ENCODE measurements around the gene MCM5.
"Not testable (repeated sequence)": the region's sequence is repeated elsewhere in the genome, so short reads cannot be mapped to it uniquely, and the experiment has no call there.

Gene MCM5

GRCh38 chr22:35399678-35400500, at the start of gene MCM5:
TSS of gene MCM5 (plus strand) at chr22:35400140. CDS start at chr22:35400439, 299 bp downstream.
- peak; percentile 99 for DNase-seq

- DNase-seq = peak; percentile 96
Measured at GRCh38 chr22:35350539-35351503, 49.1 kb upstream of the MCM5 start.

- DNase-seq = no peak
Measured at GRCh38 chr22:35352214-35353111, 47.5 kb upstream of the MCM5 start.

- no peak for DNase-seq
Measured at GRCh38 chr22:35353318-35353717, 46.6 kb upstream of the MCM5 start.

- no peak for DNase-seq
Measured at GRCh38 chr22:35354068-35354467, 45.9 kb upstream of the MCM5 start.

GRCh38 chr22:35357883-35358621, 41.9 kb upstream of the MCM5 start:
- no peak for DNase-seq

GRCh38 chr22:35359380-35360065, 40.4 kb upstream of the MCM5 start:
- DNase-seq = no peak

GRCh38 chr22:35361001-35361558, 38.9 kb upstream of the MCM5 start:
- no peak for DNase-seq

- DNase-seq = no peak
Measured at GRCh38 chr22:35363566-35364086, 36.3 kb upstream of the MCM5 start.

- DNase-seq = not testable (repeated sequence)
Measured at GRCh38 chr22:35364230-35364629, 35.7 kb upstream of the MCM5 start.

- DNase-seq = no peak
Measured at GRCh38 chr22:35367331-35367886, 32.5 kb upstream of the MCM5 start.

- DNase-seq = no peak
Measured at GRCh38 chr22:35368386-35368785, 31.6 kb upstream of the MCM5 start.

- DNase-seq = no peak
Measured at GRCh38 chr22:35369996-35370395, 29.9 kb upstream of the MCM5 start.

GRCh38 chr22:35373781-35374180, 26.2 kb upstream of the MCM5 start:
- DNase-seq = no peak

GRCh38 chr22:35375031-35375430, 24.9 kb upstream of the MCM5 start:
- no peak for DNase-seq

- DNase-seq = no peak
Measured at GRCh38 chr22:35375526-35375925, 24.4 kb upstream of the MCM5 start.

- peak; percentile 94 for DNase-seq
Measured at GRCh38 chr22:35376728-35377472, 23.0 kb upstream of the MCM5 start.

- no peak for DNase-seq
Measured at GRCh38 chr22:35377735-35378134, 22.2 kb upstream of the MCM5 start.

GRCh38 chr22:35378621-35379020, 21.3 kb upstream of the MCM5 start:
- DNase-seq = no peak

Measured in right hindlimb (tissue), 1 donor.